DMS 273 treated with DMSO at 0.1 percent for 48 hours (cell line): ENCODE data around the gene NCBP2.
A peak's percentile ranks its signal among the peaks of the same experiment; 100 is the strongest.

ENCODE experiments used
- DNase-seq: peaks from one replicate; lab custom pipeline; 2025; lab: John Stamatoyannopoulos, UW

Gene NCBP2

GRCh38 chr3:196941729-196942225, 551 bp downstream of the NCBP2 start:
- DNase-seq: peak; percentile 83

DNA sequence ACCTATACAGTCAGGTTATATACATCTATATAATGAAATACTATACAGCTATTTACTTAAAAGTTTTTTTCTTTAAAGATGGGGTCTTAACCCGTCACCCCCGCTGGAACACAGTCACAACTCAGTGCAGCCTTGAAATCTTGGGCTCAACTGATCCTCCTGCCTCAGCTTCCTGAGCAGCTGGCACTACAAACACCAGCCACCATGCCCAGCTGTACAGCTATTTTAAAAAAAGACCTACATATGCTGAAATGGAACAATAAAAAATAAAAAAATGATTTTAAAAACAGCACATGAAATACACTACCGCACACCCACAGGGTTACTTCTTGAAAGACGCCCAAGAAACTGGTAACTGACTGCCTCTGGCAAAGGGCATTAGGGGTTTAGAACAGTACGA, 3.8 kb downstream of the NCBP2 start:
- no peak for DNase-seq

DNA sequence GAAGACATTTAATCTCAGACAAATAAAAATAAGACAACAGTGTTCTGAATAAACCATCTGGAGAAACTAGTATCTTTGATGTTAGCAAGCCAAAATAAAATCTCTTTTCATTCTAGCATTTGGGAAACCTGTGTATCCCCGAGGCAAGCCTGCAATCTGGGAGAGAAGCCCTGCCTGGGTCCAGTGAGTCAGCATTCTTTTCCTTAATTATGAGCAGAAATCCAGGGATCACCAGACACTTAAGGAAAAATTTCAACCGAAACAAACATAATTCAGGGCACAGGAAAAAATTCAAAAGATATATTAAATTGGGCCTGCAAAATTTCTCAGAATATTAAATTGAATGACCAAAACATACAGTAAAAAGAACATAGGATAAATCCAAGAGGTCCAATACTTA, 4.2 kb downstream of the NCBP2 start:
- DNase-seq: no peak

DNA sequence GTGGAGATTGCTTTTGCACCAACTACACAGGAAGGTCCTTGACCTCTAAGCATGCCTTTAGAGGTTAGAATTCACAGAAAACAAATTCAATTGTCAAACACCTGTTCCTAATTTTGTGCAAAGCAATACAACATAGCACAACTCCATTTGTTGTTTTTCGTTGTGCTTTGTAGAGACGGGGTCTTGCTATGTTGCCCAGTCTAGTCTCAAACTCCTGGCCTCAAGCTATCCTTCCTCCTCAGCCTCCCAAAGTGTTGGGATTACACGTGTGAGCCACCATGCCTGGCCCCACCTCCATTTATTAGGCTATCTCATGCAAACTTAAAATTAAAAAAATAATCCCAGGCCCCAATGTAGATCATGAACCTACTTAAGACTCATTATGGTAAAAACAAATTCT, 6.0 kb downstream of the NCBP2 start:
- no peak for DNase-seq

GRCh38 chr3:196932600-196932999, 9.7 kb downstream of the NCBP2 start:
- DNase-seq: no peak

DNA sequence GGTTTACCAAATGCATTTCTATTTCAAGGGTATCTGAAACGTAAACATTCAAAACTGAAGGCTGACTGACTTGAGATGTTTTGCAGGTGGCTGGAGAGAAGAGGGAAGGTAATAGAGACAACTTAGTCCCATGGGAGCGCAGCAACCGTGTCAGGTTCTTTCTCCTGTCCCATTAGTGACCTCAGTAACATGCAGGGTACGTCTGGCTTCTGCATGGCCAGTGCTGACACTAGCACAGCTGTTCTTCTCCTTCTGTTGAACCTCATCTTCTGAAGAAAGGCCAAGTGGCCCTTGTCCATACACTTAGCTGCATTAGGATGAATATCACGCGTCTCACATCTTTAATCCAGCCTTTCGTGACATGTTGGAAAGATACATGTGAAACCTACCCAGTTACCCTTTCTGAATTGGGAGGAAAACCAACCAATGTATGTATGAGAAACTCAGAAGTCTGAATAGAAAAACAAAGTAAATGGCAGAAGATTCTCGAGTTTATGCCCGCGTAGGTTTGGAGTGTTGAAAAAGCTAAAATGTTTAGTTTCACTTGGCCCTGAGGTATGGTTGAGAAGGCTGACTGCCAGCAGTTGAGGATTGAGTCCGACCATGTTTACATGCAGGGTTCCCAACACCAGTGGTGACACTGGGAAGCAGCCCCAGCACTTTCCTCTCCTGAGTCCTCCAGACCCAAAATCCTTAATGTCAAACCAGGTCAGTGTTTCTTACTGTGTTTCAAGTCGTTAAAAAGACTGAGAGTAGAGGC, 10.3 kb downstream of the NCBP2 start:
- DNase-seq: no peak

GRCh38 chr3:196931157-196931556, 11.2 kb downstream of the NCBP2 start:
- no peak for DNase-seq

GRCh38 chr3:196927571-196928453, 14.5 kb downstream of the NCBP2 start:
- DNase-seq: no peak

DNA sequence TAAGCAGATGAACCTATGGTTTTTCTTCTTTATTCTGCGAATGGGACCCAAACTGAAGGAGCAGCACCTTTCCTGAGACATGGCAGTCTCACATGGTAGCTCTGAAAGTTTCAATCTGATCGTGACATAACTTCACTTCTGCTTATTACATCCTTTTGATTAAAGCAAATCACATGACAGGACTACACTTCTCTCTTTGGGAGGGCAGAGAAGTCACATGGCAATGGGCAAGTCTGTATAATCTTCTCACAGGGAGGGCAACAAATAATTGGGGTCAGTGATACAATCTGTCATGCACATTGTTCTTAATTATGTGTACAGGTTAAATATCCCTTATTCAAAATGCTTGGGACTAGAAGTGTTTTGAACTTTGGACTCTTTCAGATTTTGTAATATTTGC, 21.6 kb downstream of the NCBP2 start:
- DNase-seq: no peak

DNA sequence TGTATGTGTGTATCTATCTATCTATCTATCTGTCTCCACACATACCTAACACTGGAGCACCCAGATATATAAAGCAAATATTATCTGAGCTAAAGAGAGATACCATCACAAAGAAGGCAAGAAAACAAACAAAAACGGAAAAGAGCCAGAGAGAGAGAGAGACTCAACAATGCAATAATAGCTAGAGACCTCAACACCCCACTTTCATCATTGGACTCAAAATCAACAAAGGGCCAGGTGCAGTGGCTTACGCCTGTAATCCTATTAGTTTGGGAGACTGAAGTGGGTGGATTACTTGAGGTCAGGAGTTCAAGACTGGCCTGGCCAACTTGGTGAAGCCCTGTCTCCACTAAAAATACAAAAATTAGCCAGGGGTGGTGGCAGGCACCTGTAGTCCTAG, 23.4 kb downstream of the NCBP2 start:
- no peak for DNase-seq

- no peak for DNase-seq
Measured at GRCh38 chr3:196916995-196917394, 25.3 kb downstream of the NCBP2 start.

- no peak for DNase-seq
Measured at GRCh38 chr3:196916221-196916620, 26.1 kb downstream of the NCBP2 start.

- no peak for DNase-seq
Measured at GRCh38 chr3:196915375-196915774, 27.0 kb downstream of the NCBP2 start.

DNA sequence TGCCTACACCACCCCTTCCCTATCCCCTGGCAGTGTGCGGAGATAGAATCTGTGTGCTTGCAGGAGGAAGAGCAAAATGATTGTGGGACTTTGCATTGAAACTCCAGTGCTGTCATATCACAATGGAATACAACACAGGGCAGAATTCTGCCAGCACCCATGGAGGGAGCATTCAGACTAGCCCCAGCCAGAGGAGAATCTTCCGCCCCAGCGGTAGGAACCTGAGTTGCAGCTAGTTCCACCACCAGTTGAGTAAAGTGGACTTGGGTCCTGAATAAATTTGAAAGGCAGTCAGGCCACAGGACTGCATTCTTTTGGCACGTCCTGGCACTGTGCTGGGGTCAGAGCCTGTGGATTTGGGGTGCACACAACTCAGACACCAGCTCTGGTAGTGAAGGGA, 27.5 kb downstream of the NCBP2 start:
- no peak for DNase-seq

DNA sequence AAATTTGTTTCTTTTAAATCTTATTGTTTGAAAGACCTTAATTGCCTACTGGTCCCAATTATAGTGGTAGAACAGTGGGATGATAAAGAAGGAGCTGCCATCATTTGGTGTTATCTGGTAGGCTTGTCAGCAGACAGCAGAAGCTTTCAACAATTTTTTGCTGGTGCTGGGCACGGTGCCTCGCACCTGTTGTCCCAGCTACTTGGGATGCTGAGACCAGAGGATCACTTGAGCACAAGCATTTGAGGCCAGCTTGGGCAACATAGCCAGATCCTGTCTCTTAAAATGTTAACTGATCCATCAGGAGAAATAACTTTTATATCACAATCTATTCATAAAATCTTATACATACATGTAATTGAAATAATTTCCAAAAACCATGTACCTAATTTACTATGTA, 38.6 kb downstream of the NCBP2 start:
- no peak for DNase-seq

- no peak for DNase-seq
Measured at GRCh38 chr3:196902296-196902695, 40.0 kb downstream of the NCBP2 start.

DNA sequence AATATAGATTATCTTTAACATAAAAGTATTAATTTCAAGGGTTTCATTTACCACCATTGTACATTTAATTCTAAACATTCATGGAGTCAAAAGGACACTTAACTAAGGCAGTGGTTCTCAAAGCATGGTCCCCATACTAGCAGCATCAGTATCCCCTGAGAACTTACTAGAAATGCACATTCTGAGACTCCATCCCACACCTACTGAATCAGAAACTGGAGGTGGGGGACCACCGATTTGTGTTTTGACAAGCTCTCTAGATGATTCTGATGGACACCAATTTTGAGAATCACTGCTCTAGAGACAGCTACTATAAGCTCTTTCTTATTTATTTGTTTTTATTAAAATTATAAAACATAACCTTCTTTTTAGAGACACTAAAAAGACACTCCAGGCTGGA, 40.6 kb downstream of the NCBP2 start:
- no peak for DNase-seq

GRCh38 chr3:196896229-196896628, 46.1 kb downstream of the NCBP2 start:
- no peak for DNase-seq

DNA sequence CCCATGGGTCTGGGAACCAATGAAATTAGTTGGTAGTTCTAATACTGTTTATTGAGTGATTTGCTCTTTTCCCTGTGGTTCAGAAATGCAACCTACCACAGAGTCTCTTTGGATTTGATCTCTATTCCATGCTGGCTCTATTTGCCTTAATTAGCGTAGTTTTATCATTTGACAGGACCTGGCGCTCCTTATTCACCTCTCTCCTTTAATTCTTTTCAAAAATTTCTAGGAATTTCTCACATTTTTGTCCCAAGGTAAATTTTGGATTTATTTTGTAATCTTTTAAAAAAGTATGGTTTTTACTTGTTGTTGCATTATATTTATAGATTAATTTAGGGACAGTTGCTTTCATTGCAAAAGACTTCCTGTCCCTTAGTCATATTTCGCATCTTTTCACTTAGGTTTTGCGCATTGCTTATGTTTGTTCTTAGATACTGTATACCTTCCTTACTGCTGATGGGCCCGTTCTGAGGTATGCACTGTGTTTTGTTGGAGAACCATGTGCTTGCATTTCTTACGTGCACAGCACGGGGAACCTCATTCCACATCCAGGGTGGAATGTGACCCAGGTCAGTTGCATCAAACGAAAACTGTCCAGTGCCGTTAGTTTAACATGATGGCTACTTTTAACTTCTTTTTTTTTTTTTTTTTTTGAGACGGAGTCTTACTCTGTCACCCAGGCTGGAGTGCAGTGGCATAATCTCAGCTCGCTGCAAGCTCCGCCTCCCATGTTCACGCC, 47.6 kb downstream of the NCBP2 start:
- DNase-seq: no peak

- no peak for DNase-seq
Measured at GRCh38 chr3:196889844-196890708, 52.3 kb downstream of the NCBP2 start.

GRCh38 chr3:196886144-196886543, 56.2 kb downstream of the NCBP2 start:
- no peak for DNase-seq
